LHCN-M2 (cell line): ENCODE data around the gene CPSF2. TPM values are rescaled to one million over a fixed set of nuclear protein-coding genes. Genes with fewer than 3 reads are reported as not detected.
A peak's percentile ranks its signal among the peaks of the same experiment; 100 is the strongest.

ENCODE experiments used
- DNase-seq: peaks from one replicate; pipeline ENCODE4 v3.0.0-alpha.2; 2012; ENCODE audit warnings: low read depth
- polyA plus RNA-seq: library from polyadenylated mRNA; unstranded; fragments of >200 nt; gene quantifications from one replicate; pipeline ENCODE4 v1.2.1, GENCODE V29; 2012; ENCODE audit warnings: missing spikeins
- total RNA-seq: library from RNA; depleted of rRNA; stranded (reverse); fragments of >200 nt; gene quantifications from 2 replicates; pipeline ENCODE4 v1.2.3, GENCODE V29; 2014; rRNA removed

CPSF2 gene
- 61.5 and 70.6 TPM in 2 replicates for total RNA-seq
- polyA plus RNA-seq = 26.4 TPM

- peak; percentile 76 for DNase-seq
These were observed at the start of gene CPSF2, which contains the start of gene NDUFB1 for GRCh38 chr14:92121670-92122350. Gene CPSF2, plus strand, starts transcription at chr14:92121969. Its CDS starts 9,016 bp downstream, at chr14:92130985. Gene NDUFB1, minus strand, starts transcription at chr14:92121706. Its CDS starts 4,069 bp downstream, at chr14:92117637.

GRCh38 chr14:92074555-92074954, 47.2 kb upstream of the CPSF2 start:
- DNase-seq = no peak

- no peak for DNase-seq
These were observed 33.3 kb upstream of the CPSF2 start for GRCh38 chr14:92088494-92088893.

- DNase-seq = no peak
These were observed 28.4 kb upstream of the CPSF2 start for GRCh38 chr14:92093320-92093719.

GRCh38 chr14:92099802-92100201, 22.0 kb upstream of the CPSF2 start:
- peak; percentile 3 for DNase-seq

- DNase-seq = no peak
These were observed 18.3 kb upstream of the CPSF2 start for GRCh38 chr14:92103363-92103989.

- no peak for DNase-seq
These were observed 16.5 kb upstream of the CPSF2 start for GRCh38 chr14:92105073-92105892.

- no peak for DNase-seq
These were observed 16.0 kb upstream of the CPSF2 start for GRCh38 chr14:92105893-92106142.

- peak; percentile 99 for DNase-seq
These were observed 15.4 kb upstream of the CPSF2 start, which contains the start of gene ATXN3 for GRCh38 chr14:92106143-92106926. Gene ATXN3, minus strand, starts transcription at chr14:92106582. Its CDS starts 30 bp downstream, at chr14:92106552.

GRCh38 chr14:92108345-92109254, 13.2 kb upstream of the CPSF2 start:
- DNase-seq = no peak

GRCh38 chr14:92109490-92109889, 12.3 kb upstream of the CPSF2 start:
- DNase-seq = no peak

- DNase-seq = peak; percentile 25
These were observed 531 bp upstream of the CPSF2 start for GRCh38 chr14:92121207-92121669.

GRCh38 chr14:92122351-92122677, 545 bp downstream of the CPSF2 start:
- no peak for DNase-seq

- no peak for DNase-seq
These were observed 992 bp downstream of the CPSF2 start for GRCh38 chr14:92122761-92123160.

- no peak for DNase-seq
These were observed 12.7 kb downstream of the CPSF2 start for GRCh38 chr14:92134456-92134855.

- peak; percentile 22 for DNase-seq
These were observed 13.5 kb downstream of the CPSF2 start for GRCh38 chr14:92135269-92135668.

- DNase-seq = no peak
These were observed 21.5 kb downstream of the CPSF2 start for GRCh38 chr14:92143309-92143708.

- peak; percentile 18 for DNase-seq
These were observed 22.2 kb downstream of the CPSF2 start for GRCh38 chr14:92143962-92144361.

GRCh38 chr14:92144708-92145107, 22.9 kb downstream of the CPSF2 start:
- peak; percentile 22 for DNase-seq

- no peak for DNase-seq
These were observed 31.8 kb downstream of the CPSF2 start for GRCh38 chr14:92153581-92153980.
